ENCODE data around the gene CUL1. TPM values are rescaled to one million over a fixed set of nuclear protein-coding genes. Genes with fewer than 3 reads are reported as not detected.
"Not testable (repeated sequence)": the region's sequence is repeated elsewhere in the genome, so short reads cannot be mapped to it uniquely, and the experiment has no call there.

Gene CUL1
- total and polyA plus RNA-seq, 8 donors, result 32.5 to 59.7 (median 57.8) TPM

DNA sequence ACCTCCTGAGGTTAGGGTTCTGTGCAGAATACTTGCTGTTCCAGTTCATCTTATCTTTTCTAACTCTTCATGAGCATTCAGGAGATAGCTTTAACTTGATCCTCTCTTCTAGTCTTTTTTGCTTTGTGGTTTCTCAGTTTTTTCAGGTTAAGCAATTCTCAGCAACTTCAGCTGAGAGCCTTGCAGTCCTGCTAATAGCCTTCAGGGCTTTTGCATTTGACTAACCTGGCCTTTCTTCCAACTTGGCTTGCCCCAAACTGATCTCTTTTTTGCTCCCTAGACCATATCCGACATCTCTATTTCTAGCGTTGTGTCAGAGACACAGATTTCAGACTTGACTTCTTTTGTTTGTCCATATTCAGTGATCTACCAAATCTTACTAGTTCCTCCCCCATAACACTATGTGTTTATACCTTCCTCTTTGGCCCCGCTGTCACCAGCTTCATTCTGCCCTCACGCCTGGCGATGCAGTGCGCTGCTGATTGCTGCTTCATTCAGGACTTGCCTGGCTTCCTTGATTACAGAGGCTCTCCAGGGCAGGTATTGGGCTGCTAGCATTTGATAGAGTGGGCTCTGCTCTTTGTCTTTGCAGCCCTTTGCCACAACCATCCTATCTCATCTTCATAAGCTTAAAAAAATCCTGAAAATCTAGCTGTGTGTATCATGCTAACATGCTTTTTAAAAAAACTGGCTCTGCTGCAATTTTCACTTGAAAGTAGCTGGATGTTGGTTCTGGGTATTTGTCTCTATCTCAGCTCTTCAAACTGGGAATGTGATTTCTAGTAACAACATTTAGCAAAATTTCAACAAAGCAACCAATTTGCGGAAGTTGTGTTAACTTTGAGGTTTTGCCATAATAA lies 9.6 kb downstream of the CUL1 start:
- TF ChIP-seq, protein P1, sequence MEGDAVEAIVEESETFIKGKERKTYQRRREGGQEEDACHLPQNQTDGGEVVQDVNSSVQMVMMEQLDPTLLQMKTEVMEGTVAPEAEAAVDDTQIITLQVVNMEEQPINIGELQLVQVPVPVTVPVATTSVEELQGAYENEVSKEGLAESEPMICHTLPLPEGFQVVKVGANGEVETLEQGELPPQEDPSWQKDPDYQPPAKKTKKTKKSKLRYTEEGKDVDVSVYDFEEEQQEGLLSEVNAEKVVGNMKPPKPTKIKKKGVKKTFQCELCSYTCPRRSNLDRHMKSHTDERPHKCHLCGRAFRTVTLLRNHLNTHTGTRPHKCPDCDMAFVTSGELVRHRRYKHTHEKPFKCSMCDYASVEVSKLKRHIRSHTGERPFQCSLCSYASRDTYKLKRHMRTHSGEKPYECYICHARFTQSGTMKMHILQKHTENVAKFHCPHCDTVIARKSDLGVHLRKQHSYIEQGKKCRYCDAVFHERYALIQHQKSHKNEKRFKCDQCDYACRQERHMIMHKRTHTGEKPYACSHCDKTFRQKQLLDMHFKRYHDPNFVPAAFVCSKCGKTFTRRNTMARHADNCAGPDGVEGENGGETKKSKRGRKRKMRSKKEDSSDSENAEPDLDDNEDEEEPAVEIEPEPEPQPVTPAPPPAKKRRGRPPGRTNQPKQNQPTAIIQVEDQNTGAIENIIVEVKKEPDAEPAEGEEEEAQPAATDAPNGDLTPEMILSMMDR (IDR thresholded peaks at IDR 0.05), result no peak
- Histone ChIP-seq H3K9me3 (no peaks in the 10 kb centered on the region), H3K36me3 (no peaks in the 10 kb centered on the region), H3K27me3 (no peaks in the 10 kb centered on the region), H3K27ac (no peak overlapping the region), H3K4me3 (no peak overlapping the region), H3K4me1 (peaks cover 10 to 88% of the 10 kb centered on the region in 2 donors)
- ATAC-seq (no peak), DNase-seq (peak in 1 of 4 donors; percentile 79)
- intact Hi-C loops (cut with DNase I), result no loop called here

DNA sequence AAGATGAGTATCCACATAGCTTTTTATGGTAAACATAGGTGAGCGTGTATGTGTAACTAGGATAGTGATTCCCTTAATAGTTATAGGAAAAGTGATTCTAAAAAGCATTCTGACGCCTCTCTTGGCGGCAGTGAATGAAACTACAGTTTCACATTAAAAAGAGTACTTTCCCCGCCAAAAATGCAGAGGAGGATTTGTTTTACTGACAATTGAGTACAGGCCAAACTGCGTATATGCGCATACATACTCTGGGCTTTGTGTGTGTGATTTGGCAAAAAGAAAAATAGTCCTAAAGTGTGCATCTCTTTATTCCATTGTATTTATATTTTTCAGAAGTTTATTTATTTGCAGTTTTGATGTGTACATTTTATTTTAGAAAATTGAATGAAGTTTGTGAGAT lies 10.3 kb downstream of the CUL1 start:
- no peak for ATAC-seq
- Histone ChIP-seq H3K36me3 (no peaks in the 10 kb centered on the region), H3K27me3 (no peaks in the 10 kb centered on the region), H3K27ac (no peak overlapping the region), H3K4me3 (no peak overlapping the region), H3K9me3 (no peaks in the 10 kb centered on the region), H3K4me1 (peaks cover 12 to 88% of the 10 kb centered on the region in 2 donors)
- no peak for DNase-seq
- intact Hi-C loops (cut with DNase I), result no loop called here
- TF ChIP-seq, protein P1 (IDR thresholded peaks at IDR 0.05), result no peak

DNA sequence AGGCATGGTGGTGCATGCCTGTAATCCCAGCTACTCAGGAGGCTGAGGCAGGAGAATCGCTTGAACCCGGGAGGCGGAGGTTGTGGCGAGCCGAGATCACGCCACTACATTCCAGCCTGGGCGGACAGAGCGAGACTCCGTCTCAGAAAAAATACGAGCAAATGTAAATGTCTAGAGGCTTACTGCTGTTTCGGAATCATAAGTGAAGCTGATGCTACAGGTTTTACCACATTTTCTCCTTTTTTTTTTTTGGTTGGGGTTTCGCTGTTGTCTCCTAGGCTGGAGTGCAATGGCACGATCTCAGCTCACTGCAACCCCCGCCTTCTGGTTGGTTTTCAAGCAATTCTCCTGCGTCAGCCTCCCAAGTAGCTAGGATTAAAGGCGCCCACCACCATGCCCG lies 11.7 kb downstream of the CUL1 start:
- H3K27ac ChIP-seq; DNase-seq; intact Hi-C loops (cut with DNase I); ATAC-seq; H3K27me3 ChIP-seq; H3K9me3 ChIP-seq; H3K36me3 ChIP-seq; H3K4me3 ChIP-seq: not testable (repeated sequence)
- peaks cover 12 to 79% of the 10 kb centered on the region in 2 donors for H3K4me1 ChIP-seq

DNA sequence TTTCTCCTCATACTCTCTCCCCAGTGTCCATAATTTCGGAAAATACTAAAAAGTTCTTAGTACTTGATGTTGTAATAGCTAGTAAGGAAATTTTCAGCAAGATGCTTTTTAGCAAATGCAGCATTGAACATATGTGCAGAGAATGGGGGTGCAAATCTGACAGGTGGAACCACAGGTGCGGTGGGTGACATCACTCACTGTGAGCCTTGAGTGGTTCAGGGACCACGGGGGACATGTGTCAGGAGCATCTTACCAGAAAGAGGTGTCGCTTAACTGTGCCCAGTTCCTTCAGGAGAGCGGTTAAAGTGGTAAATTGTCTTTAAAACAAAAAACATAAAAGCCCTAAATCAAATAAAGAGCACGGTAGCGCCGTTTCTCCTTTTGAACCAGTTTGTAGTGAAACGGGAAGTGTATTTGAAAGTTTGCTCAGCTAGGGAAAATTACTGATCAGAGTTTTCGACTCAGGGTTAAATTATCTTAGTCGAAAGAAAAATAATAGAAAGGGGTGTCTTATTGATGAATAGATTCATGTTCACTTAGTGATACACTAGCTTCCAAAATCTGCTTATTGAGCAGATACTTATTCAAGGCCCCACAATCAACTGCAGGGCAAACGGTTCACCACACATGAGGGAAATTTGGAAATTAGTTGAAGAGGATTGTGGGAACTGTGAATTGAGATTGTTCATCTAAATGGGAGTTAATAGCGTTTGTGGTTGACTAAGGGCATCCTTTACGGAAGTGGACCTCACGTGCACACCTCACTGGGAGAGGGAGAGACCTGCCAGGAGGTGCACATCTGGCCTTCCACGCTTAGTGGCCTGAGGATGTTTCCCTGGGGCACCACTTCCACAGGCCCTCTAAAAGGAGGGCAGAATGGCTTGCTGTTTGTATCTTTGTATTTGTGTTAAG lies 12.7 kb downstream of the CUL1 start:
- Histone ChIP-seq H3K4me1 (peaks cover 12 to 77% of the 10 kb centered on the region in 2 donors), H3K9me3 (no peaks in the 10 kb centered on the region)

DNA sequence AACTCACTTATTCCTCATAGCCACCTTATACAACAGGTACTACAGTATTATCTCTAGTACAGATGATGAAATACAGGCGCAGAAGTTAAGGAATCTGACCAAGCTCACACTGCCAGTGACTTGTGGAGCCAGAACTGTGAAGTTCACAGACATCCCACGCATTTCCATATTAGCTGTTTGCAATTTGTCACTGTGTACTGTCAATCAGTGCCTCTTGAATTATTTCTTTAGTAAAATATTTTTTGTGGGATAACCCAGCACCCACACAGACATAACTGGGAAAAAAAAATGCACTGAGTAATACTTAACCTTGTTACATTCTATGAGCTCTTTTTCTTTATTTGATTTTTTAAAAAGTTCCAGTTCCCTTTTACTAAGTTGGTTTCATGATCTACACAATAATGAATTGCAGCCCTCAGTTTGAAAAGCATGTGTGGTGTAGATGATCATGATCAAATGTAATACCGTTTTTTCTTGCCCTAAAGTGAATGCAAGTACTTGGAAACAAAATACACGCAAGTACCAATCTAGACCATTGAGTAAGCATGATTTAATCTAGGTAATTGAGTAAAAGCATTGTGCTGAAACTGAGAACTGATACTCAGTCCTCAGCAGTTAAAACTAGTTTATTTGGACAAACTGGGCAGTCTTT lies 14.1 kb downstream of the CUL1 start:
- no peaks in the 10 kb centered on the region for H3K36me3 ChIP-seq

More for the DNA sequence above, 12.7 kb downstream of the CUL1 start:
- Histone ChIP-seq H3K27me3 (no peaks in the 10 kb centered on the region), H3K27ac (no peak overlapping the region), H3K4me3 (no peak overlapping the region), H3K36me3 (no peaks in the 10 kb centered on the region)
- DNase-seq (no peak), ATAC-seq (no peak)
- intact Hi-C loops (cut with DNase I), result no loop called here
- TF ChIP-seq, protein P1 (IDR thresholded peaks at IDR 0.05), result no peak

More for the DNA sequence above, 14.1 kb downstream of the CUL1 start:
- Histone ChIP-seq H3K27ac (no peak overlapping the region), H3K4me1 (peaks cover 12 to 64% of the 10 kb centered on the region in 2 donors), H3K9me3 (no peaks in the 10 kb centered on the region), H3K27me3 (no peaks in the 10 kb centered on the region), H3K4me3 (no peak overlapping the region)
- DNase-seq, result no peak
- TF ChIP-seq, protein P1 (IDR thresholded peaks at IDR 0.05), result no peak
- intact Hi-C loops (cut with DNase I), result no loop called here
- peak; percentile 94 for ATAC-seq

Measured in left lung (tissue), 10 donors.